A549 (cell line): ENCODE results near the gene STIM2. TPM values are rescaled to one million over a fixed set of nuclear protein-coding genes. Genes with fewer than 3 reads are reported as not detected.

Source experiments
- ATAC-seq, 2 experiments: fragments of 200-7000 bp in 1 of 2; fragments of >200 bp in 1 of 2; cut with Nextera tagmentation in 1 of 2; cut with Tn5 transposase in 1 of 2; 3 replicates each; pipeline versions ENCODE4 v1.8.0 to v1.9.1; 2018 to 2020; ENCODE audit warnings: mild to moderate bottlenecking in 1 of 2, moderate library complexity in 1 of 2
- CTCF ChIA-PET: fragments of 300-600 bp; sonication (Branson Sonifier 250); formaldehyde crosslinking; extraction: SDS; loops from one replicate; lab custom pipeline; 2021; ENCODE audit warnings: antibody characterized with exemption, inconsistent platforms; lab: Yijun Ruan, JAX
- POLR2A ChIA-PET: fragments of 350-600 bp; formaldehyde crosslinking; extraction: SDS; loops from one replicate; lab custom pipeline; 2021; ENCODE audit warnings: antibody characterized with exemption, inconsistent platforms; lab: Yijun Ruan, JAX
- DNase-seq, 2 experiments: peaks; one replicate each; pipeline versions ENCODE4 v3.0.0 to v3.0.0-alpha.2; 2011 to 2016; ENCODE audit warnings: low read depth in 1 of 2, low spot score in 1 of 2
- FAIRE-seq: peaks from 2 replicates; lab custom pipeline; 2011; peaks lifted over from hg19 to GRCh38; lab: Jason Lieb, UNC
- H3K27ac ChIP-seq, 2 experiments: fragments of >200 bp; sonication (Bioruptor Twin); formaldehyde crosslinking; 3 replicates each; pipeline ENCODE4 v1.5.1; 2016 to 2017
- H3K4me1 ChIP-seq: fragments of >200 bp; sonication (Bioruptor Twin); formaldehyde crosslinking; 3 replicates; pipeline ENCODE4 v1.6.1; 2016
- H3K4me2 ChIP-seq: fragments of >200 bp; sonication (Bioruptor Twin); formaldehyde crosslinking; 3 replicates; pipeline ENCODE4 v1.6.1; 2016
- H3K4me3 ChIP-seq: fragments of >200 bp; sonication (Bioruptor Twin); formaldehyde crosslinking; 3 replicates; pipeline ENCODE4 v1.5.1; 2016
- H3K9me3 ChIP-seq: fragments of >200 bp; sonication (Bioruptor Twin); formaldehyde crosslinking; 3 replicates; pipeline ENCODE4 v1.6.1; 2016
- ATOH8 ChIP-seq: fragments of 250-450 bp; sonication (Bioruptor Pico); IDR thresholded peaks from 2 replicates; pipeline ENCODE4 v1.5.0; 2020; ENCODE audit warnings: low read depth, mild to moderate bottlenecking, moderate library complexity
- BCL3 ChIP-seq: fragments of >200 bp; sonication (Bioruptor Twin); formaldehyde crosslinking; IDR thresholded peaks from 3 replicates; pipeline ENCODE4 v1.6.1; 2016
- CBX8 ChIP-seq: fragments of 200-600 bp; sonication (generic); IDR thresholded peaks from 2 replicates; pipeline ENCODE4 v1.6.1; 2016
- CHD4 ChIP-seq: fragments of 200-600 bp; sonication (generic); IDR thresholded peaks from 2 replicates; pipeline ENCODE4 v1.6.1; 2016; ENCODE audit warnings: antibody characterized with exemption, mild to moderate bottlenecking, borderline replicate concordance
- EHF ChIP-seq: fragments of 250-450 bp; sonication (Bioruptor Pico); IDR thresholded peaks from 2 replicates; pipeline ENCODE4 v1.5.0; 2020; ENCODE audit warnings: mild to moderate bottlenecking
- ELK1 ChIP-seq: fragments of 150-350 bp; IDR thresholded peaks from 2 replicates; pipeline ENCODE4 v1.6.1; 2014; ENCODE audit warnings: low read depth, mild to moderate bottlenecking, low read length
- FOSL2 ChIP-seq, 2 experiments: fragments of 450-650 bp in 1 of 2; fragments of >200 bp in 1 of 2; sonication (Bioruptor Twin) in 1 of 2; formaldehyde crosslinking; IDR thresholded peaks; 2 replicates each; pipeline versions ENCODE4 v1.5.0 to v1.6.1; 2016 to 2020; ENCODE audit warnings: mild to moderate bottlenecking in 1 of 2, moderate library complexity in 1 of 2
- FOXS1 ChIP-seq: fragments of 250-450 bp; sonication (Bioruptor Pico); IDR thresholded peaks from 2 replicates; pipeline ENCODE4 v1.5.0; 2020; ENCODE audit warnings: mild to moderate bottlenecking, moderate library complexity
- HES2 ChIP-seq: fragments of >200 bp; sonication (Bioruptor Twin); formaldehyde crosslinking; IDR thresholded peaks from 2 replicates; pipeline ENCODE4 v1.6.1; 2016
- HOXA7 ChIP-seq: fragments of 250-450 bp; sonication (Bioruptor Pico); IDR thresholded peaks from 2 replicates; pipeline ENCODE4 v1.5.0; 2020; ENCODE audit warnings: mild to moderate bottlenecking, moderate library complexity
- HOXB5 ChIP-seq: fragments of 250-450 bp; sonication (Bioruptor Pico); IDR thresholded peaks from 2 replicates; pipeline ENCODE4 v1.5.0; 2020; ENCODE audit warnings: mild to moderate bottlenecking, moderate library complexity
- JUN ChIP-seq, 2 experiments: fragments of >200 bp; sonication (Bioruptor Twin); formaldehyde crosslinking; IDR thresholded peaks; 2 replicates in 1 of 2; 3 replicates in 1 of 2; pipeline ENCODE4 v1.6.1; 2016 to 2017
- JUNB ChIP-seq: fragments of >200 bp; sonication (Bioruptor Twin); formaldehyde crosslinking; IDR thresholded peaks from 2 replicates; pipeline ENCODE4 v1.6.1; 2016
- KDM5A ChIP-seq: fragments of 200-600 bp; sonication (generic); IDR thresholded peaks from 2 replicates; pipeline ENCODE4 v1.6.1; 2016; ENCODE audit warnings: antibody characterized with exemption, mild to moderate bottlenecking
- NPAS2 ChIP-seq: fragments of 250-450 bp; sonication (Bioruptor Pico); IDR thresholded peaks from 2 replicates; pipeline ENCODE4 v1.8.0; 2022; ENCODE audit warnings: mild to moderate bottlenecking, moderate library complexity, borderline replicate concordance
- PHF8 ChIP-seq: fragments of 200-600 bp; sonication (generic); IDR thresholded peaks from 2 replicates; pipeline ENCODE4 v1.6.1; 2016; ENCODE audit warnings: low read depth, mild to moderate bottlenecking, antibody characterized with exemption, moderate library complexity, borderline replicate concordance
- POLR2A ChIP-seq: IDR thresholded peaks from 2 replicates; pipeline ENCODE4 v1.6.1; 2012; ENCODE audit warnings: mild to moderate bottlenecking, low read length
- POLR2AphosphoS2 ChIP-seq: conservative IDR thresholded peaks from 2 replicates; pipeline ENCODE4 v1.6.1; 2012; ENCODE audit warnings: low read length, improper control_type of control experiment, inconsistent platforms
- RARB ChIP-seq: fragments of 250-450 bp; sonication (Bioruptor Pico); IDR thresholded peaks from 2 replicates; pipeline ENCODE4 v1.8.0; 2021; ENCODE audit warnings: mild to moderate bottlenecking, moderate library complexity
- RFX5 ChIP-seq: fragments of 450-650 bp; IDR thresholded peaks from 2 replicates; pipeline ENCODE4 v1.7.1; 2014; ENCODE audit warnings: antibody characterized with exemption, mild to moderate bottlenecking, moderate library complexity
- SREBF2 ChIP-seq: fragments of 450-650 bp; IDR thresholded peaks from 2 replicates; pipeline ENCODE4 v1.6.1; 2014; ENCODE audit warnings: mild to moderate bottlenecking, moderate library complexity
- TFCP2L1 ChIP-seq: fragments of 250-450 bp; sonication (Bioruptor Pico); IDR thresholded peaks from 2 replicates; pipeline ENCODE4 v1.5.0; 2021; ENCODE audit warnings: mild to moderate bottlenecking
- ZFP36 ChIP-seq: fragments of 450-650 bp; IDR thresholded peaks from 2 replicates; pipeline ENCODE4 v1.6.1; 2014; ENCODE audit warnings: borderline replicate concordance; ENCODE audit not compliant: partially characterized antibody
- ZNF302 ChIP-seq: fragments of 250-450 bp; sonication (Bioruptor Pico); IDR thresholded peaks from 2 replicates; pipeline ENCODE4 v1.9.0; 2021; ENCODE audit warnings: inconsistent platforms, mild to moderate bottlenecking, moderate library complexity
- WGBS: methylation state at CpG from one replicate; pipeline ENCODE4 v1.1.6; 2017; ENCODE audit errors: missing lambda C conversion rate; 5-methylcytosine and 5-hydroxymethylcytosine counted together
- polyA plus RNA-seq, 4 experiments: library from polyadenylated mRNA; depleted of rRNA in 3 of 4; stranded (reverse); fragments of >200 nt; fragmentation: RNase III in 1 of 4; extraction: RNeasy Plus Mini Kit Qiagen cat#74134 plus additional on column Dnase treatment in 1 of 4; gene quantifications; 2 replicates in 3 of 4; 3 replicates in 1 of 4; pipeline ENCODE4 v1.2.3, GENCODE V29; 2011 to 2017
- TF ChIP-seq, protein P1 (sequence below): IDR thresholded peaks from 2 replicates; pipeline ENCODE4 v1.6.1; 2012; ENCODE audit warnings: low read depth, borderline replicate concordance

Gene STIM2
- polyA plus RNA-seq, 2 of the 4 experiments (the other 2 are of a cell fraction) = 13.6 to 20.6 TPM

DNA sequence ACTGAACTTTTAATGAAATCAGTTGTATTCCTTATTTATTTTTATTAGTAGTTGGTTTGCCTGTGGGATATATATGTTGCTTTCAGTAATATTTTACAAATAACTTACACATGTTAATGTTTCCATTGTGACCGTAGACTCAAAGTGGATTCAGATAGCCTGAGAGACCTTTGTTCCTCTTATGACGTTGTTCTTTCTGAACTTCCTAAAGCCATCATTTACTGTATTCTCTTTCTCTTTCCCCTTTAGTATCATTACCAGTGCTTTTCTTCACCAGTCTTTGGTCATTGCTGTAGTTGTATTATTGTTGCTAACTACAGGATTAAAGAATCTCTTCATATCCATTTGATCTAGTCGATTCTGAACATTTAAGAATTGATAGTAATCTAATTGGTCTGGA, 4.3 kb downstream of the STIM2 start:
- POLR2A ChIA-PET = no interaction called here
- TF ChIP-seq RARB (CRISPR knock-in tag) = no peak
- TF ChIP-seq HOXA7 = no peak
- TF ChIP-seq HES2 = no peak
- no peak for TF ChIP-seq ZFP36
- TF ChIP-seq ATOH8 = no peak
- TF ChIP-seq, protein P1, sequence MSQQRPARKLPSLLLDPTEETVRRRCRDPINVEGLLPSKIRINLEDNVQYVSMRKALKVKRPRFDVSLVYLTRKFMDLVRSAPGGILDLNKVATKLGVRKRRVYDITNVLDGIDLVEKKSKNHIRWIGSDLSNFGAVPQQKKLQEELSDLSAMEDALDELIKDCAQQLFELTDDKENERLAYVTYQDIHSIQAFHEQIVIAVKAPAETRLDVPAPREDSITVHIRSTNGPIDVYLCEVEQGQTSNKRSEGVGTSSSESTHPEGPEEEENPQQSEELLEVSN = no peak
- TF ChIP-seq ZNF302 (CRISPR knock-in tag) = no peak
- no peak for TF ChIP-seq PHF8
- TF ChIP-seq EHF (CRISPR knock-in tag) = no peak
- TF ChIP-seq CHD4 = no peak
- TF ChIP-seq JUNB = no peak
- TF ChIP-seq ELK1 = no peak
- no peak for TF ChIP-seq BCL3
- no peak for TF ChIP-seq KDM5A
- TF ChIP-seq POLR2A = no peak
- TF ChIP-seq SREBF2 = no peak
- DNase-seq (no peak), ATAC-seq (no peak), FAIRE-seq (no peak)
- CTCF ChIA-PET = no interaction called here
- no peak overlapping the region for H3K4me2 ChIP-seq
- peaks cover 9% of the 10 kb centered on the region; the same call in 2 of the 3 replicates for H3K4me1 ChIP-seq
- H3K27ac ChIP-seq = no peak overlapping the region
- no peak overlapping the region for H3K4me3 ChIP-seq
- H3K9me3 ChIP-seq = no peaks in the 10 kb centered on the region
- 77% methylated on average over 3 of the region's 3 CpGs for WGBS

- ChIA-PET POLR2A (no interaction called here), CTCF (interaction anchor here (1.0 kb wide), 1 partner anchor 79 kb away, joined by 3 read pairs; no protein-coding TSS in a partner anchor)
- no peak for DNase-seq
- Histone ChIP-seq H3K27ac (no peak overlapping the region), H3K4me2 (no peak overlapping the region), H3K4me3 (no peak overlapping the region), H3K9me3 (no peaks in the 10 kb centered on the region), H3K4me1 (peaks cover 9% of the 10 kb centered on the region; the same call in 2 of the 3 replicates)
- WGBS = 92% methylated on average over 1 of the region's 1 CpG
- no peak for ATAC-seq
- FAIRE-seq = no peak
- no peak for TF ChIP-seq CBX8
- no peak for TF ChIP-seq RFX5
- TF ChIP-seq POLR2AphosphoS2 = no peak
- TF ChIP-seq JUN (IDR thresholded peaks at IDR 0.05) = no peak
- TF ChIP-seq NPAS2 (CRISPR knock-in tag) = no peak
- TF ChIP-seq FOSL2 (IDR thresholded peaks at IDR 0.05) = no peak
- TF ChIP-seq FOSL2 (CRISPR knock-in tag; IDR thresholded peaks at IDR 0.05) = no peak
- no peak for TF ChIP-seq HOXB5
- no peak for TF ChIP-seq CHD4
- no peak for TF ChIP-seq ZNF302 (CRISPR knock-in tag)
- no peak for TF ChIP-seq FOXS1 (CRISPR knock-in tag)
- TF ChIP-seq PHF8 = no peak
- TF ChIP-seq RARB (CRISPR knock-in tag) = no peak
- TF ChIP-seq TFCP2L1 (CRISPR knock-in tag) = no peak
- no peak for TF ChIP-seq HOXA7
These were observed 5.6 kb downstream of the STIM2 start for GRCh38 chr4:26866203-26866602.
